Fibroblast of lung (primary cell): ENCODE results near the gene IGFLR1. TPM values are rescaled to one million over a fixed set of nuclear protein-coding genes. Genes with fewer than 3 reads are reported as not detected.
A peak's percentile ranks its signal among the peaks of the same experiment; 100 is the strongest.

Source experiments
- DNase-seq, 2 donors: peaks; one replicate each; pipeline versions ENCODE4 v3.0.0 to v3.0.0-alpha.2; 2010; ENCODE audit warnings: low read depth in 2 of 2
- H2AFZ ChIP-seq: 2 replicates; pipeline ENCODE4 v1.5.1; 2012; ENCODE audit warnings: low read length, control low read depth, inconsistent platforms
- H3K27ac ChIP-seq: 2 replicates; pipeline ENCODE4 v1.5.1; 2011; ENCODE audit warnings: low read length, control low read depth; ENCODE audit not compliant: insufficient read depth
- H3K27me3 ChIP-seq: 2 replicates; pipeline ENCODE4 v1.5.1; 2011; ENCODE audit warnings: mild to moderate bottlenecking, low read length; ENCODE audit not compliant: control insufficient read depth, insufficient read depth
- H3K36me3 ChIP-seq: 2 replicates; pipeline ENCODE4 v1.5.1; 2011; ENCODE audit warnings: low read length; ENCODE audit not compliant: control insufficient read depth, insufficient read depth
- H3K4me1 ChIP-seq: 2 replicates; pipeline ENCODE4 v1.5.1; 2011; ENCODE audit warnings: low read length; ENCODE audit not compliant: control insufficient read depth, insufficient read depth; ENCODE audit errors: extremely low read depth
- H3K4me2 ChIP-seq: 2 replicates; pipeline ENCODE4 v1.5.1; 2011; ENCODE audit warnings: low read length, control low read depth; ENCODE audit not compliant: insufficient read depth; ENCODE audit errors: extremely low read depth
- H3K4me3 ChIP-seq, 4 experiments: fragments of 200-600 bp in 1 of 4; sonication (generic) in 1 of 4; replicated peaks in 1 of 4; 2 replicates each; pipeline ENCODE4 v1.5.1; 2011 to 2016; ENCODE audit warnings: low read length in 4 of 4, low read depth in 3 of 4, mild to moderate bottlenecking in 3 of 4, control low read depth in 2 of 4, inconsistent platforms in 1 of 4, mixed read lengths in 1 of 4; ENCODE audit not compliant: insufficient read depth in 1 of 4; ENCODE audit errors: control extremely low read depth in 1 of 4
- H3K79me2 ChIP-seq: 2 replicates; pipeline ENCODE4 v1.5.1; 2012; ENCODE audit warnings: mild to moderate bottlenecking, low read length, inconsistent platforms; ENCODE audit not compliant: control insufficient read depth, insufficient read depth
- H3K9ac ChIP-seq: 2 replicates; pipeline ENCODE4 v1.5.1; 2011; ENCODE audit warnings: mild to moderate bottlenecking, low read length, control low read depth; ENCODE audit not compliant: insufficient read depth
- H3K9me3 ChIP-seq: 2 replicates; pipeline ENCODE4 v1.5.1; 2012; ENCODE audit warnings: low read depth, low read length; ENCODE audit not compliant: control insufficient read depth, insufficient read depth
- H4K20me1 ChIP-seq: 2 replicates; pipeline ENCODE4 v1.5.1; 2011; ENCODE audit warnings: low read length; ENCODE audit not compliant: control insufficient read depth, insufficient read depth; ENCODE audit errors: extremely low read depth
- EZH2 ChIP-seq: IDR thresholded peaks from 2 replicates; pipeline ENCODE4 v1.5.1; 2012; ENCODE audit warnings: low read length, control low read depth, mild to moderate bottlenecking; ENCODE audit errors: missing control alignments
- polyA plus RNA-seq, 2 donors: library from polyadenylated mRNA; depleted of rRNA in 1 of 2; stranded (reverse) in 1 of 2; unstranded in 1 of 2; fragments of >200 nt; gene quantifications; 2 replicates each; pipeline ENCODE4 v1.2.1, GENCODE V29; 2011 to 2012; ENCODE audit warnings: missing spikeins in 1 of 2
- total RNA-seq: library from RNA; depleted of rRNA; stranded (reverse); fragments of >200 nt; gene quantifications from 2 replicates; pipeline ENCODE4 v1.2.1, GENCODE V29; 2014
- TF ChIP-seq, protein P1 (sequence below), 2 donors: IDR thresholded peaks in 1 of 2; conservative IDR thresholded peaks in 1 of 2; 1 replicate in 1 of 2; 2 replicates in 1 of 2; pipeline ENCODE4 v1.5.1; 2011 to 2012; ENCODE audit warnings: low read length in 2 of 2, control low read depth in 1 of 2, inconsistent platforms in 1 of 2, low read depth in 1 of 2, mild to moderate bottlenecking in 1 of 2

IGFLR1 gene
- total and polyA plus RNA-seq, 2 donors (not counting 1 experiment from before 2014, with no cell fraction given) = 0.17 to 0.75 TPM

DNA sequence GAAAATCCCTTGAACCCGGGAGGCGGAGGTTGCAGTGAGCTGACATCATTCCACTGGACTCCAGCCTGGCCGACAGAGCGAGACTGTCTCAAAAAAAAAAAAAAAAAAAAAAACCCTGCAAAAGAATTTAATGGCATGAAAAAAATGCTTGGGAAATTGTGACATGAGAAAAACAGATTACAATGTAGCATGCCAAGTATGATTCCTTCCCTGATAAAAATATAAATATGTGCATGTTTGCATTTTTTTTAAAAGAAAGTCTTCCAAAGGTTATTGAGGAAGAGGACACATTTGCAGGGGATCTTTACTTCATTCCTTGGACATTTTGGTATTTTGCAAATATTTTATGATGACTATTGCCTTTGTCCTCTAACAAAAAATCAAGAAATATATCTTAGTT lies 52.4 kb downstream of the IGFLR1 start:
- H3K79me2 ChIP-seq = no peaks in the 10 kb centered on the region
- H3K4me1 ChIP-seq = no peaks in the 10 kb centered on the region
- H3K9ac ChIP-seq = no peak overlapping the region
- H3K27me3 ChIP-seq = no peaks in the 10 kb centered on the region
- DNase-seq = peak in 1 of 2 donors; percentile 2
- H4K20me1 ChIP-seq = no peaks in the 10 kb centered on the region
- H3K4me2 ChIP-seq = no peak overlapping the region
- no peak overlapping the region for H3K4me3 ChIP-seq
- no peak overlapping the region for H3K27ac ChIP-seq
- H3K36me3 ChIP-seq = no peaks in the 10 kb centered on the region
- no peaks in the 10 kb centered on the region for H3K9me3 ChIP-seq
- no peak overlapping the region for H2AFZ ChIP-seq
- no peak for TF ChIP-seq EZH2
- TF ChIP-seq, protein P1, sequence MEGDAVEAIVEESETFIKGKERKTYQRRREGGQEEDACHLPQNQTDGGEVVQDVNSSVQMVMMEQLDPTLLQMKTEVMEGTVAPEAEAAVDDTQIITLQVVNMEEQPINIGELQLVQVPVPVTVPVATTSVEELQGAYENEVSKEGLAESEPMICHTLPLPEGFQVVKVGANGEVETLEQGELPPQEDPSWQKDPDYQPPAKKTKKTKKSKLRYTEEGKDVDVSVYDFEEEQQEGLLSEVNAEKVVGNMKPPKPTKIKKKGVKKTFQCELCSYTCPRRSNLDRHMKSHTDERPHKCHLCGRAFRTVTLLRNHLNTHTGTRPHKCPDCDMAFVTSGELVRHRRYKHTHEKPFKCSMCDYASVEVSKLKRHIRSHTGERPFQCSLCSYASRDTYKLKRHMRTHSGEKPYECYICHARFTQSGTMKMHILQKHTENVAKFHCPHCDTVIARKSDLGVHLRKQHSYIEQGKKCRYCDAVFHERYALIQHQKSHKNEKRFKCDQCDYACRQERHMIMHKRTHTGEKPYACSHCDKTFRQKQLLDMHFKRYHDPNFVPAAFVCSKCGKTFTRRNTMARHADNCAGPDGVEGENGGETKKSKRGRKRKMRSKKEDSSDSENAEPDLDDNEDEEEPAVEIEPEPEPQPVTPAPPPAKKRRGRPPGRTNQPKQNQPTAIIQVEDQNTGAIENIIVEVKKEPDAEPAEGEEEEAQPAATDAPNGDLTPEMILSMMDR (conservative IDR thresholded peaks at IDR 0.05 in 1 of 2, IDR thresholded peaks at IDR 0.05 in 1 of 2; ENCODE audit: low read depth in 1 of 2, low read length in 2 of 2) = no peak

Other genes with a start within 250 kb of the IGFLR1 start
- gene DMKN, start 228.8 kb downstream of the IGFLR1 start, total RNA-seq = 14.2 and 29.3 TPM in 2 replicates
- gene DMKN, start 228.8 kb downstream of the IGFLR1 start, polyA plus RNA-seq = 2.1 and 2.8 TPM in 2 replicates
- 4.1 and 9.0 TPM in 2 replicates for gene SBSN, start 214.1 kb downstream of the IGFLR1 start, total RNA-seq
- gene SBSN, start 214.1 kb downstream of the IGFLR1 start, polyA plus RNA-seq = 1.6 TPM in 2 replicates
- not detected in 2 replicates for gene GAPDHS, start 209.0 kb downstream of the IGFLR1 start, total RNA-seq
- not detected in 2 replicates for gene GAPDHS, start 209.0 kb downstream of the IGFLR1 start, polyA plus RNA-seq
- 79.6 and 95.3 TPM in 2 replicates for gene TMEM147, start 196.8 kb downstream of the IGFLR1 start, total RNA-seq
- 72.4 and 76.2 TPM in 2 replicates for gene TMEM147, start 196.8 kb downstream of the IGFLR1 start, polyA plus RNA-seq
- gene ATP4A, start 178.8 kb downstream of the IGFLR1 start, total RNA-seq = not detected in 2 replicates
- gene ATP4A, start 178.8 kb downstream of the IGFLR1 start, polyA plus RNA-seq = not detected in 2 replicates
- not detected in 2 replicates for gene PMIS2, start 156.3 kb downstream of the IGFLR1 start, total RNA-seq
- gene PMIS2, start 156.3 kb downstream of the IGFLR1 start, polyA plus RNA-seq = not detected in 2 replicates
- gene HAUS5, start 129.7 kb downstream of the IGFLR1 start, total RNA-seq = 3.9 and 4.0 TPM in 2 replicates
- 2.5 and 4.7 TPM in 2 replicates for gene HAUS5, start 129.7 kb downstream of the IGFLR1 start, polyA plus RNA-seq
- 29.9 and 32.1 TPM in 2 replicates for gene RBM42, start 113.4 kb downstream of the IGFLR1 start, total RNA-seq
- gene RBM42, start 113.4 kb downstream of the IGFLR1 start, polyA plus RNA-seq = 32.9 and 43.0 TPM in 2 replicates
- 0.50 and 0.51 TPM in 2 replicates for gene ETV2, start 100.7 kb downstream of the IGFLR1 start, total RNA-seq
- gene ETV2, start 100.7 kb downstream of the IGFLR1 start, polyA plus RNA-seq = 0.12 and 0.18 TPM in 2 replicates
- gene COX6B1, start 94.1 kb downstream of the IGFLR1 start, total RNA-seq = 194 and 279 TPM in 2 replicates
- 382 and 499 TPM in 2 replicates for gene COX6B1, start 94.1 kb downstream of the IGFLR1 start, polyA plus RNA-seq
- not detected in 2 replicates for gene UPK1A, start 75.9 kb downstream of the IGFLR1 start, total RNA-seq
- 0.06 and 0.27 TPM in 2 replicates for gene UPK1A, start 75.9 kb downstream of the IGFLR1 start, polyA plus RNA-seq
- not detected in 2 replicates for gene ZBTB32, start 37.9 kb downstream of the IGFLR1 start, total RNA-seq
- not detected in 2 replicates for gene ZBTB32, start 37.9 kb downstream of the IGFLR1 start, polyA plus RNA-seq
- gene KMT2B, start 24.4 kb downstream of the IGFLR1 start, total RNA-seq = 3.9 and 5.4 TPM in 2 replicates
- gene KMT2B, start 24.4 kb downstream of the IGFLR1 start, polyA plus RNA-seq = 7.4 and 12.5 TPM in 2 replicates
- gene U2AF1L4, start 3.0 kb upstream of the IGFLR1 start, total RNA-seq = 5.9 and 9.1 TPM in 2 replicates
- 11.9 and 13.8 TPM in 2 replicates for gene U2AF1L4, start 3.0 kb upstream of the IGFLR1 start, polyA plus RNA-seq
- gene PSENEN, start 3.2 kb upstream of the IGFLR1 start, total RNA-seq = 15.7 and 16.0 TPM in 2 replicates
- 31.4 and 35.5 TPM in 2 replicates for gene PSENEN, start 3.2 kb upstream of the IGFLR1 start, polyA plus RNA-seq
- gene LIN37, start 6.1 kb upstream of the IGFLR1 start, total RNA-seq = 6.4 and 10.0 TPM in 2 replicates
- gene LIN37, start 6.1 kb upstream of the IGFLR1 start, polyA plus RNA-seq = 8.5 and 10.3 TPM in 2 replicates
- gene HSPB6, start 14.6 kb upstream of the IGFLR1 start, total RNA-seq = 47.8 and 54.3 TPM in 2 replicates
- gene HSPB6, start 14.6 kb upstream of the IGFLR1 start, polyA plus RNA-seq = 53.1 and 71.0 TPM in 2 replicates
- gene PROSER3, start 15.7 kb upstream of the IGFLR1 start, total RNA-seq = 2.6 and 3.8 TPM in 2 replicates
- gene PROSER3, start 15.7 kb upstream of the IGFLR1 start, polyA plus RNA-seq = 8.1 and 12.9 TPM in 2 replicates
- 2.1 and 2.3 TPM in 2 replicates for gene ARHGAP33, start 33.1 kb upstream of the IGFLR1 start, total RNA-seq
- gene ARHGAP33, start 33.1 kb upstream of the IGFLR1 start, polyA plus RNA-seq = 0.58 and 1.7 TPM in 2 replicates
- gene PRODH2, start 70.4 kb upstream of the IGFLR1 start, total RNA-seq = not detected in 2 replicates
- not detected in 2 replicates for gene PRODH2, start 70.4 kb upstream of the IGFLR1 start, polyA plus RNA-seq
- gene NPHS1, start 110.1 kb upstream of the IGFLR1 start, total RNA-seq = not detected in 2 replicates
- gene NPHS1, start 110.1 kb upstream of the IGFLR1 start, polyA plus RNA-seq = not detected in 2 replicates
- gene KIRREL2, start 114.5 kb upstream of the IGFLR1 start, total RNA-seq = under 0.01 TPM in 1 of 2 replicates, not detected in the other
- gene KIRREL2, start 114.5 kb upstream of the IGFLR1 start, polyA plus RNA-seq = not detected in 2 replicates
- gene APLP1, start 126.1 kb upstream of the IGFLR1 start, total RNA-seq = 0.99 and 2.6 TPM in 2 replicates
- gene APLP1, start 126.1 kb upstream of the IGFLR1 start, polyA plus RNA-seq = 3.7 and 4.1 TPM in 2 replicates
- 2.3 and 2.6 TPM in 2 replicates for gene NFKBID, start 158.1 kb upstream of the IGFLR1 start, total RNA-seq
- 1.2 and 2.4 TPM in 2 replicates for gene NFKBID, start 158.1 kb upstream of the IGFLR1 start, polyA plus RNA-seq
- gene HCST, start 160.1 kb upstream of the IGFLR1 start, total RNA-seq = 1.0 and 2.0 TPM in 2 replicates
- gene HCST, start 160.1 kb upstream of the IGFLR1 start, polyA plus RNA-seq = 0.14 and 0.16 TPM in 2 replicates
- gene TYROBP, start 165.8 kb upstream of the IGFLR1 start, total RNA-seq = 0.26 TPM in 1 of 2 replicates, not detected in the other
- gene TYROBP, start 165.8 kb upstream of the IGFLR1 start, polyA plus RNA-seq = not detected in 2 replicates
- 2.6 and 3.1 TPM in 2 replicates for gene LRFN3, start 193.9 kb upstream of the IGFLR1 start, total RNA-seq
- 2.2 and 2.6 TPM in 2 replicates for gene LRFN3, start 193.9 kb upstream of the IGFLR1 start, polyA plus RNA-seq